Calu3 (cell line): ENCODE results near the gene CRPPA. TPM values are rescaled to one million over a fixed set of nuclear protein-coding genes. Genes with fewer than 3 reads are reported as not detected.

Experiments
- BruUV-seq: library from RNA; stranded (reverse); fragments of 400-500 nt; replicated peaks from 2 replicates; lab custom pipeline; 2021; lab: Mats Ljungman, UMichigan
- CTCF ChIA-PET: fragments of 300-600 bp; sonication (Branson Sonifier 250); formaldehyde crosslinking; loops from one replicate; lab custom pipeline; 2022; ENCODE audit warnings: antibody characterized with exemption; lab: Charles Lee
- DNase-seq: peaks from one replicate; pipeline ENCODE4 v3.0.0; 2022
- H3K27ac Mint-ChIP-seq: one replicate; pipeline ENCODE4 v1.8.0; 2022; ENCODE audit warnings: mixed read lengths; ENCODE audit not compliant: unreplicated experiment
- H3K27me3 Mint-ChIP-seq: one replicate; pipeline ENCODE4 v1.8.0; 2022; ENCODE audit warnings: mixed read lengths; ENCODE audit not compliant: unreplicated experiment
- H3K36me3 Mint-ChIP-seq: one replicate; pipeline ENCODE4 v1.8.0; 2022; ENCODE audit warnings: mild to moderate bottlenecking, moderate library complexity, mixed read lengths; ENCODE audit not compliant: insufficient read depth, unreplicated experiment
- H3K4me1 Mint-ChIP-seq: one replicate; pipeline ENCODE4 v1.8.0; 2022; ENCODE audit warnings: mild to moderate bottlenecking, low read depth, mixed read lengths; ENCODE audit not compliant: unreplicated experiment
- H3K4me3 Mint-ChIP-seq: one replicate; pipeline ENCODE4 v1.8.0; 2022; ENCODE audit warnings: mild to moderate bottlenecking, low read depth, moderate library complexity, mixed read lengths; ENCODE audit not compliant: unreplicated experiment
- H3K9me3 Mint-ChIP-seq: one replicate; pipeline ENCODE4 v1.8.0; 2022; ENCODE audit warnings: low read depth, mixed read lengths; ENCODE audit not compliant: unreplicated experiment
- intact Hi-C: fragments of 100-400 bp; cut with micrococcal nuclease; formaldehyde crosslinking; loops from one replicate; pipeline ENCODE4 v1.10.0; 2022; ENCODE audit not compliant: unreplicated experiment
- total RNA-seq: library from RNA; stranded (reverse); gene quantifications from 2 replicates; pipeline ENCODE4 v1.2.3, GENCODE V29; 2022
- TF ChIP-seq, protein P1 (sequence below): fragments of 200-600 bp; IDR thresholded peaks from one replicate; pipeline ENCODE4 v1.8.0; 2022; ENCODE audit warnings: antibody characterized with exemption; ENCODE audit not compliant: unreplicated experiment

CRPPA gene
- total RNA-seq, 1 experiment from 2014 or later, result 7.5 TPM

DNA sequence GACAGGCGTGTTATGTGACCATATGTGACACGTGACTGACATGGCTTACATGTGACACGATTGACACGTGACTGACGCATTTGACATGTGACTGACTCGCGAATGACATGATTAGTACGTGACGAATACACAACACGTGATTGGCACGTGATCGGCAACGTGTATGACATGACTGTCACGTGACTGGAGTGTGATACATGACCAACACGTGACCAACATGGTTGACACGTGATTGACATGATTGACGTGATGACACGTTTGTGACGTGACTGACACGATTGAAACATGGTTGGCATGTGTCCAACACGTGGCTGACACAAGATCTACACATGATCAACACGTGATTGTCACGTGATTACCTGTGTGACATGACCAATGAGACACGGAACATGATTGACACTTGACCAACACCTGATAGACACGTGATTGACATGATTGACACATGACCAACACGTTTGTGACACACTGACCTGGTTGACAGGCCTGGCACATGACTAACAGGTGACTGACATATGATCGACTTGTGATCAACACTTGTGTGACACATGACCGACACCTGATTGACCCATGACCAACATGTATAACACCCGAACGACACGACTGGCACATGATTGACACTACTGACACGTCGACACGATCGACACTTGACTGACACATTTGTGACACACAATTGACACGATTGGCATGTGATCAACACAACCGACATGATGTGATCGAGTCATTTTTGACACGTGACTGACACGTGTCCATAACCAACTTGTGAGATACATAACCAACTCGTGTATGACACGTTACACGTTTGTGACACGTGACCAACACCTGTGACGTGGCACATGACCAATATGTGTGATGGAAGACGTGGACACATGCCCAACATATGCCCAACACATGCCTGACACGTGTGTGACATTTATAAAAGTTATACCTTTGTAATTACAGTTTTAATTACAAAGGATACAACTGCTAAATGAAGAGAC, 21.1 kb downstream of the CRPPA start:
- Mint-ChIP-seq H3K9me3 (peaks cover 15% of the 10 kb centered on the region), H3K4me3 (no peak overlapping the region), H3K36me3 (peaks cover 35% of the 10 kb centered on the region), H3K27me3 (no peaks in the 10 kb centered on the region), H3K4me1 (no peaks in the 10 kb centered on the region), H3K27ac (peak overlapping the region; percentile 64)
- intact Hi-C loops, result no loop called here
- CTCF ChIA-PET, result no interaction called here
- BruUV-seq, result no TSS peak
- DNase-seq, result no peak
- TF ChIP-seq, protein P1, sequence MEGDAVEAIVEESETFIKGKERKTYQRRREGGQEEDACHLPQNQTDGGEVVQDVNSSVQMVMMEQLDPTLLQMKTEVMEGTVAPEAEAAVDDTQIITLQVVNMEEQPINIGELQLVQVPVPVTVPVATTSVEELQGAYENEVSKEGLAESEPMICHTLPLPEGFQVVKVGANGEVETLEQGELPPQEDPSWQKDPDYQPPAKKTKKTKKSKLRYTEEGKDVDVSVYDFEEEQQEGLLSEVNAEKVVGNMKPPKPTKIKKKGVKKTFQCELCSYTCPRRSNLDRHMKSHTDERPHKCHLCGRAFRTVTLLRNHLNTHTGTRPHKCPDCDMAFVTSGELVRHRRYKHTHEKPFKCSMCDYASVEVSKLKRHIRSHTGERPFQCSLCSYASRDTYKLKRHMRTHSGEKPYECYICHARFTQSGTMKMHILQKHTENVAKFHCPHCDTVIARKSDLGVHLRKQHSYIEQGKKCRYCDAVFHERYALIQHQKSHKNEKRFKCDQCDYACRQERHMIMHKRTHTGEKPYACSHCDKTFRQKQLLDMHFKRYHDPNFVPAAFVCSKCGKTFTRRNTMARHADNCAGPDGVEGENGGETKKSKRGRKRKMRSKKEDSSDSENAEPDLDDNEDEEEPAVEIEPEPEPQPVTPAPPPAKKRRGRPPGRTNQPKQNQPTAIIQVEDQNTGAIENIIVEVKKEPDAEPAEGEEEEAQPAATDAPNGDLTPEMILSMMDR, result no peak

DNA sequence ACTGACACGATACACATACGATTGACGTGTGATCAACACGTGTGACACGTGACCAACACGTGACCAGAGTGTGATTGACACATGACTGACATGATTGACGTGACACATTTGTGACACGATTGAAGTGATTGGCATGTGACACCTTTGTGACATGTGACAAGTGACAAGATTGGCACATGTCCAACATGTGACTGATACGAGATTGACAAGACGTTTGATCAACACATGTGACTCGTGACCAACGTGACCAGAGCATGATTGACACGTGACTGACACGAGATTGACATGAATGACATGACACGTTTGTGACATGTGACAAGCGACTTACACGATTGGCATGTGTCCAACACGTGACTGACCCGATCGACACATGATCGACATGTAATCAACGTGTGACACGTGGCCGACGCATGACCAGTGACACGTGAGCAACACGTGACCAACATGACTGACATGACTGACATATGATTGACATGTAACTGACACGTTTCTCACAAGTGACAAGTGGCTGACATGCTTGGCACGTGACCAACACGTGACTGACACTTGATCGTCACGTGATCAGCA, 22.0 kb downstream of the CRPPA start:
- H3K27ac Mint-ChIP-seq, result peak overlapping the region; percentile 24
- no peak for DNase-seq
- no peaks in the 10 kb centered on the region for H3K4me1 Mint-ChIP-seq
- H3K27me3 Mint-ChIP-seq, result no peaks in the 10 kb centered on the region
- CTCF ChIA-PET, result no interaction called here
- H3K36me3 Mint-ChIP-seq, result peaks cover 35% of the 10 kb centered on the region
- peaks cover 15% of the 10 kb centered on the region for H3K9me3 Mint-ChIP-seq
- intact Hi-C loops, result no loop called here
- TF ChIP-seq, protein P1, result no peak
- no TSS peak for BruUV-seq
- no peak overlapping the region for H3K4me3 Mint-ChIP-seq

DNA sequence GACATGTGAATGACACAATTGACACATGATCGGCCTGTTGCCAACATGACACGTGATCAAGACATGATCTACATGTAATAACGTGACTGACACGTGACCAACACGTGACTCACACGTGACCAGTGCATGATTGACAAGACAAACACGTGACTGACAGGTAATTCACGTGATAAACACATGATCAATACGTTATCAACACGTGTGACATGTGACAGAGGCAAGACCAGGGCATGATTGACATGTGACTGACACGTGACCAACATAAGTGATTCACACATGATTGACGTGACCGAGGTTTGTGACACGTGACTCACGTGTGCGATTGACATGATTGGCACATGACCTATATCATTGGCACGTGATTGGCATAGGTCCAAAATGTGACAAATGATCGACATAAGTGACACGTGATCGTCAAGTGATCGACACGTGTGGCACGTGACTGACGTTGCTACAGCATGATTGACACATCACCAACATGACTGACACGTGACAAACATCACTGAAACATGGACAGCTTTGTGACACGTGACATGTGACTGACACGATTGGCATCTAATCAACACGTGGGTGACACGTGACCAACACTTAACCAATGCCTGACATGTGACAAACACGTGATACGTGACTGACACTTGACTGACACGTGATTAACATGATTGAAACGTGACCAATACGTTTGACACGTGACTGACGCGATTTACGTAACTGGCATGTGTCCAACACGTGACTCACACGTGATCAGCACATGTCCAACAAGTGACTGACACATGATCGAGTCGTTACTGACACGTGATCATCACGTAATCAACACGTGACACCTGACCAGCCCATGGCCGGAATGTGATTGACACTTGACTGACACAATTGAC, 23.0 kb downstream of the CRPPA start:
- H3K27ac Mint-ChIP-seq, result no peak overlapping the region
- H3K4me1 Mint-ChIP-seq, result no peaks in the 10 kb centered on the region
- TF ChIP-seq, protein P1, result no peak
- no peak for DNase-seq
- intact Hi-C loops, result no loop called here
- H3K4me3 Mint-ChIP-seq, result no peak overlapping the region
- no TSS peak for BruUV-seq
- CTCF ChIA-PET, result no interaction called here
- H3K36me3 Mint-ChIP-seq, result peaks cover 35% of the 10 kb centered on the region
- no peaks in the 10 kb centered on the region for H3K27me3 Mint-ChIP-seq
- H3K9me3 Mint-ChIP-seq, result peaks cover 15% of the 10 kb centered on the region

DNA sequence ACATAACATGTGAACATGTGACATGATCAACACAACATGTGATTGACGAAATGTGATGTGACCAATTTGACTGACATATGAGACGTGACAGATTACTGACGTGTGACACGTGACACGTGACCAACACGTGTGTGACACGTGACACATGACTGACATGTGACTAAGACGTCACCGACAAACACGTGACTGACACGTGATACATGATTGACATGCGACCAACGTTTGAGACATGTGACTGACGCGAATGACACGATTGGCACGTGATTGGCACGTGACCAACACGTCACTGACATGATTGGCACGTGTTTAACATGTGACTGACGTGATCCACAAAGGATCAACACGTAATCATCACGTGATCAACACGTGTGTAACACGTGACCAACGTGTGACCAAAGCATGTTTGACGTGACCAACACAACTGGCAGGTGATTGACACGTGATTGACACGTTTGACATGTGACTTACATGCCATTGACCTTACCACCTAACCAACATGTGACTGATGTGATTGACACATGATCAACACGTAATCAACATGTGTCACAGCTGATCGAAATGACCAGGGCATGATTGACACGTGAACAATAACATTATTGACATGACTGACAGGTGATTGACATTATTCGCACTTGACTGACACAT, 23.7 kb downstream of the CRPPA start:
- CTCF ChIA-PET, result no interaction called here
- BruUV-seq, result no TSS peak
- Mint-ChIP-seq H3K27me3 (no peaks in the 10 kb centered on the region), H3K36me3 (peaks cover 35% of the 10 kb centered on the region), H3K4me3 (no peak overlapping the region), H3K9me3 (peaks cover 14% of the 10 kb centered on the region), H3K27ac (no peak overlapping the region), H3K4me1 (no peaks in the 10 kb centered on the region)
- intact Hi-C loops, result no loop called here
- TF ChIP-seq, protein P1, result no peak
- no peak for DNase-seq
